Mesenteric fat pad (tissue), 1 donor: ENCODE data around the gene TMEM273. TPM values are rescaled to one million over a fixed set of nuclear protein-coding genes. Genes with fewer than 3 reads are reported as not detected.
"Not testable (repeated sequence)": the region's sequence is repeated elsewhere in the genome, so short reads cannot be mapped to it uniquely, and the experiment has no call there.

Experiments
- DNase-seq: peaks from one replicate; pipeline ENCODE4 v3.0.0-alpha.2; 2020; ENCODE audit warnings: low spot score
- total RNA-seq: library from RNA; stranded (reverse); fragmentation: NEBNext Ultra II Directional; extraction: Animal tissue kit (Norgen Biotek cat#: 25700); gene quantifications from one replicate; pipeline ENCODE4 v1.2.1, GENCODE V29; 2021
- donor health status: DM: yes; HTN: yes; CAD: no.

The TMEM273 gene
- total RNA-seq, 1 donor from 2014 or later = 17.9 TPM

DNA sequence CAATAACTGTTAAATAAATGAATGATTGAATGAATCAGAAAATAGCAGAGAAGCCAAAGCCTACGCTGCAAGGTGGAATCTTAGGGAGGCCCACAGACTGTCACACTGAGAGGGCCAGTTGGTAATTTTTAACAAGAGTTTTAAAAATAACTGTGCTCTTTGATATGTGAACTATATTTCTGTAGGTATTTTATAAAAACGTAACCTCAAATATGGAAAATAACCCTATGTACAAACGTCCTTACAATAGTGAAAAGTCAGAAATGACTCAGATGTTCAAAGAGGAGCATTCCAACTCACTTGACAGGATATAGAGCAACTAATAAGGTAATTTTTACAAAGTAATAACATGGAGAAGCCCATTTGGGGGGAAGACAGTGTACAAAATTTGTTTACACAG lies 18.9 kb upstream of the TMEM273 start:
- no peak for DNase-seq

DNA sequence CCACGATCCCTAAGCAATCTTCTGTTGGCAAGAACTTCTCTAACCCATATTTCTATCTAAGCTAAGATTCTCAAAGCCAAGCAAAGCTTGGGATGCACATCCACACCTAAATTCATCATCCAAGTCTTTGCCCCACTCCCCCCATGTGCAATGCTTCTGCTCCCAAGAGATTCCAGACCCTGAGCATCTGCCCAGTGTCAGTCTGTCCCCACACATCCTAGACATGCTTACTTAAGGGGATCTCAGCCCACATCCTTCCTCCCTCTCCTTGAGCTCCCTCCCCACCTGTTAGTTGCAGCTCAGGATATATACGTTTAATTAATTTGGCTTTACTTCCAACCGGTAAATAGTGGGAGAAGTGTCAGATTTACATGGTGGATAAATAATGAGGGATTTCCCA lies 17.0 kb upstream of the TMEM273 start:
- DNase-seq = no peak

DNA sequence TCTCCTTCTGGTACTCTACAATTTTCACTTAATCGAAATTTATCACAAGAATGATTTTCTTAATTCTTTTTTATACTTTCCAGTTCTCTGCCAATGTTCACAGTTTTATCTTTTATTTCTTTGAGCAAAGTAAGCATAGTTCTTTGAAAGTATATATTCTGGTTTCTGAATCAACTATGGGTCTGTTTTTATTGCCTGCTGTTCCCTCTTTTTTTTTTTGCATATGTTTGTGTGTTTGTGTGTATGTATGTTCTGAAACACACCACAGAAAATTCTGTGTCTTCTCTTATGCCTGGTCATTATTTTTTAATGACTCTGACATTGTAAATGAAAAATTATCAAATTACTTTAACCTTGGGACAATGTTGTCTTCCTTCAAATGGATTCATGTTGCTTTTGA lies 15.9 kb upstream of the TMEM273 start:
- no peak for DNase-seq

DNA sequence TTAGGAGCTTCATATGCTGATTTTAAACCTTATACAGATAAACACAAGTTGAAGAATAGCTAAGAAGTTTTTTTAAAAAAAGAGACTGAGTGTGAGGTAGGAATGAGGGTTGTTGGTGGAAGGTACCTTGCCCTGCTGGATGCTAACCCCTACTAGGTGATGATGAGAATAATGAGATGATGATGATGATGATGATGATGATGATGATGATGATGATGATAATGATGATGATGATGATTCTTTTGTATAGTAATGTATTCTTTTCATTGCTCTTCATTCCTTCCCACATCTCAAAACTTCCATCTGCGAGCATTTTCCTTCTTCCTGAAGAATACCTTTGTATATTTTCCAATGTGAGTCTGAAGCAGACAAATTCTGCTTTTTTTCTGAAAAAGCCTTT lies 14.1 kb upstream of the TMEM273 start:
- DNase-seq = no peak

DNA sequence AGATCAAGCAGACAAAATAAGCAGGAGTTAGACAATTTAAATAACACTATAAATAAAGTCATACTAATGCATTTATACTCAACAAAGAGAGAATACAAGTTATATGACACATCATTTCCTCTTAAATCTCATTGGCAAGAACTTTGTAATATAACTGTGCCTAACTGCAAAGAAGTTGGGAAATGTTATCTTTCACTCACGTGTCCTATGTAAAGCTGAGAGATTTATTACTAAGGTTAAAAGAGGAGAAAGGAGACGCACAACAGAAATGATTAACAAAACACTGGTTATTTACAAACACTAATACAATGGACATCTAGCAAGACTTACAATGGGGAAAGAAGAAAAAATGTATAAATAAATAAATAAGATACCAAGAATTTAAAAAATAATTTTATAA lies 12.7 kb upstream of the TMEM273 start:
- DNase-seq = no peak

DNA sequence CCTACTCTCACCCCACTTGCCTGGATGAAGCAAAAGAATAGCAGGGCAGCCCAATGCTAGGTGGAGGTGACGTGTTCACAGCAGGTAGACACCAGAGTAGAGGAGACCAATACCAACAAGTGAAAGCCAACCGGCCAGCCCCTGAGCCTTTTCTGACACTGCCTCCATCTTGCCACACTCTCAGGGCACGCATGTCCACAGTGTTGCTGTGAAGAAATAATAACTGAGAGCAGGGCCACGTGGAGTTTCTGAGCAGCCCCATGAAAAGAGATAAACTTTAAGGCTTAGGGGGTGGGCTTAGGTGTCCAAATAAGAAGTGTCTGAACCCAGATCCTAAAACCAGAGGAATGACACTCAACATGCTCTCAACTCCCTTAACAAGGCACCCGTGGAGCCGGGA lies 9.0 kb upstream of the TMEM273 start:
- DNase-seq = no peak

DNA sequence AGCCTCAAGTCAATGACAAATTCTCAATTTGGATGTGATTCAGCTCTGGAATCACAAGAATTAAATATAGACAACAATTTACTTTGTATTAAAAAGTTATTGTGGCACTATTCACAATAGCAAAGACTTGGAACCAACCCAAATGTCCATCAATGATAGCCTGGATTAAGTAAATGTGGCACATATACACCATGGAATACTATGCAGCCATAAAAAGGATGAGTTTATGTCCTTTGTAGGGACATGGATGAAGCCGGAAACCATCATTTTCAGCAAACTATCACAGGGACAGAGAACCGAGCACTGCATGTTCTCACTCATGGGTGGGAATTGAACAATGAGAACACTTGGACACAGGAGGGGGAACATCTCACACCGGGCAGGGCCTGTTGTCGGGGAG lies 7.7 kb upstream of the TMEM273 start:
- not testable (repeated sequence) for DNase-seq

DNA sequence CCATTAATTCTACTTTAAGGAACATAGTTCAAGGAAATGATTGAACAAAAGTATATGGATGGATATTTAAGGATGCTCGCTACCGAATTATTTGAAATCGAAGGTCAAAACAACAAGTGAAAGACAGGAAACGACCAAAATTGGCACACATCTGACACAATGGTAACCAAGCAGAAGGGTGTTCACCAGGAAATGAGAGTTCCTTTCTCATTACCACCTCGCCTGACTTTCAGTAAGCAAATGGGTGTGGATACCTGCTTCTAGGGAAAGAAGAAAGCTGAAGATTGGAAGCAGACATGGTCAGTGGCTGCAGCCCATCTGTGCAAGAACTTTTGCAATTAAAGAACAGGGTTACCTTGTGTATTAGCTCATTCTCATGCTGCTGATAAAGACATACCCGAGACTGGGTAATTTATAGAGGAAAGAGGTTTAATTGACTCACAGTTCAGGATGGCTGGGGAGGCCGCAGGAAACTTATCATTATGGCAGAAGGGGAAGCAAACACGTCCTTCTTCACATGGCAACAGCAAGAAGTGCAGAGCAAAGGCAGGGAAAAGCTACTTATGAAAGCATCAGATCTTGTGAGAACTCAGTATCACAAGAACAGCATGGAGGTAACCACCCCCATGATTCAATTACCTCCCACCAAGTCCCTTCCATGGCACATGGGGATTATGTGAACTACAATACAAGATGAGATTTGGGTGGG lies 6.2 kb upstream of the TMEM273 start:
- no peak for DNase-seq

DNA sequence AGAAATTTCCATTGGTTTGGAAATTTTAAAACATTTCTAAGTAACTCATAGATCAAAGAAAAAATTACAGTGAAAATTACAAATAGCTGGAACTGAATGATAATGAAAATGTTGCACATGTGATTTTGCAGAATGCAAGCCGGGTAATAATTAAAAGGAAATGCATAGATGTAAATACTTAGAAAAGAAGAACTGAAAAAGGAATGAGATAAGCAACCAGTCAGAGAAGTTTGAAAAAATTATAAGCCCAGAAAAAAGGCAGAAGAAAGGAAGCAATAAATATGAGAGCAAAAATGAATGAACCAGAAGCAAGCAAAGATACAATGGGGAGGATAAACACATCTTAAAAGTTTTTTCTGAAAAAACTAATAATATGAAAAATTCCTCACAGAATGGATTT lies 3.2 kb upstream of the TMEM273 start:
- no peak for DNase-seq

DNA sequence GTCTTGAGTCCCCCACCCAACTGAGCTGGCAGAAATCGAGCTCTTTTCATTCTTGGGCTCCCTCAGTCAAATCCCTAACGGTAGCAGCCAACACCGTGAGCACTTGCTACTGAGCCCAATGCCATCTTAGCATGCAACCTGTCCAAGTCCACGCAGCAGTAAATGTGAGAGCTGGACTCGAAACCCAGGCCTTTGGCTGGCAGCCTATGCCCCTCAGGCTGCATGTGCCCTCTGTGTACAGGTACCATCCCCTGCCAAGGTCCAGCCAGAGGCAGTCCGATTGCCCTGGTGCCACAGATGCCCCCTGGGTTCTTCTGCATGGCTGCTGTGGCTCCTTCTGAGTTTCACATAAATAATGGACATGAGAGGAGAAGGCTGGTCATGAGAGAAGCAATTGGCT lies 1.2 kb upstream of the TMEM273 start:
- DNase-seq = no peak

DNA sequence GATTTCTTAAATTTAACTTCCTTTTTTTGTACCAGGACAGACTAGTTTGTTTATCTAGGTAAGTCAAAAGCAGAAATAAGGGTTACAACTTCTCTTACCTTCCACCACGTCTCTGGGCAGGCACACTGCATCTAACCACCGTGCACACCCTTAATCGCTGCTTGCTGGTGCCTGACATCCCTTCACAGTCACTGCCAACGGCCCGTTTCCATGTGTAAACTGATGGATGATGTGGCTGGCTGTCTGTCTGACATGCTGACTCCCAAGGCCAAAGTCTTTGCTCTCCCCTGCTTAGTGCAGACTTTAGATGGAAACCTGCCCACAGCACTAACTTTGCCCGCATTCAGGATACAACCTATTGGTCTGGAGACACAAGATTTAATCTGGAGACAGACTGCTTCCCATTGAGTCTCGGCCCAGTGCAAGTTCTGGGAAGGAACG lies 1.1 kb downstream of the TMEM273 start:
- DNase-seq = no peak

DNA sequence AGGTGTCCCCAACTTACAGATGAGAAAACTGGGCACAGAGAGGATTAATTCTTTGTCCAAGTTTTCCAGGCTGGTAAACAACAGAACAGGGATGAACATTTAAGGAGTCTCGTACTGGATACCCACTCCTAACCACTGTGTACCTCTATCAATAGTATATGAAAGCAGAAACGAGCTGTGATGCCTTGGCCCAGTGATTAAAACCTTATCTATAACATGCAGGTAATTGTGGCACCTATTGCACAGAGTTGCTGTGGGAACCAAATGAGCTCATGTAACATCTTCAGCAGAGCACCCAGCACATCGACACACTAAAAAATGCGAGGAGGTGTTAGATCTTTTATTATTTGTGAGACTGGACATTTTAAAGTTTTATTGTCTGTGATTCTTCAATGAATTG lies 1.6 kb downstream of the TMEM273 start:
- DNase-seq = no peak

DNA sequence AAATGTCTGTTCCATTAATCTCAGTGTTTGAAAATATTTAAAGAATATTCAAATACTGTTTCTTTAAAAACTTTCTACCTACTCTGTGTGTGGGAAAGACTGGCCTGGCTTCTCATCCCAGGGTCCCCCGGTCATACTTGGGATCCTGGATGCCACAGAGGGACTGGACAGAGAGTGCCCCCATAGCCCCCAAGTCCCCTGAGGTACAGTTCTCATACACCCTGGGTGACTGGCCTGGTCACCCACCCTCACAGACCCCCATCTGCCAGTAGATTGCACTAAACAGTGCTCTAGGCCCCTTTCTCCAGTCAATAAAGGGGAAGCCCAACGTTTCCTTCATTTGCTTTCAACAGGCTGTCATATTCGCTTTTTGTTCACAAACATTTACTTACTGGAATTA lies 3.0 kb downstream of the TMEM273 start:
- no peak for DNase-seq

DNA sequence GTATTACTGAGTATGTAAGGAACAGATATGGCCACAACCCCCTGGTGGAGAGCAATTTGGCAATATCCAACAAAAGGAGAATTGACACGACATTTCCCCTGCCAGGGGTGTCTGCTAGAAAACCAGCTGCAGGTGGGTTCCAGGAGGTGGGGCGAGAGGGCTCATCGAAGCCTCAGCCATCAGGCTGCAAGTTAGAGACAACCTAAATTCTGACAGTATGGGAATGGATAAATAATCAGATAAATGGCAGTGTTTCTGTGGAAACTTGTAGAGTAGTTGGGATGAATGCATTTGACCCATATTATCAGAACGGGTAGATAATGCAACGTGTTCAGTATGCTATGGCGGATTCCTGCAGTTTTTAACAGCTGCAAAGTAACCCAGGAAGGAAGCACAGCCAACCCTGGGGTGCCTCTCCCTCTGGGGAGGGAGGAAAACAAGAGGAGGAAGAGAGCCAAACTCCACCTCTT lies 3.5 kb downstream of the TMEM273 start:
- DNase-seq = no peak

DNA sequence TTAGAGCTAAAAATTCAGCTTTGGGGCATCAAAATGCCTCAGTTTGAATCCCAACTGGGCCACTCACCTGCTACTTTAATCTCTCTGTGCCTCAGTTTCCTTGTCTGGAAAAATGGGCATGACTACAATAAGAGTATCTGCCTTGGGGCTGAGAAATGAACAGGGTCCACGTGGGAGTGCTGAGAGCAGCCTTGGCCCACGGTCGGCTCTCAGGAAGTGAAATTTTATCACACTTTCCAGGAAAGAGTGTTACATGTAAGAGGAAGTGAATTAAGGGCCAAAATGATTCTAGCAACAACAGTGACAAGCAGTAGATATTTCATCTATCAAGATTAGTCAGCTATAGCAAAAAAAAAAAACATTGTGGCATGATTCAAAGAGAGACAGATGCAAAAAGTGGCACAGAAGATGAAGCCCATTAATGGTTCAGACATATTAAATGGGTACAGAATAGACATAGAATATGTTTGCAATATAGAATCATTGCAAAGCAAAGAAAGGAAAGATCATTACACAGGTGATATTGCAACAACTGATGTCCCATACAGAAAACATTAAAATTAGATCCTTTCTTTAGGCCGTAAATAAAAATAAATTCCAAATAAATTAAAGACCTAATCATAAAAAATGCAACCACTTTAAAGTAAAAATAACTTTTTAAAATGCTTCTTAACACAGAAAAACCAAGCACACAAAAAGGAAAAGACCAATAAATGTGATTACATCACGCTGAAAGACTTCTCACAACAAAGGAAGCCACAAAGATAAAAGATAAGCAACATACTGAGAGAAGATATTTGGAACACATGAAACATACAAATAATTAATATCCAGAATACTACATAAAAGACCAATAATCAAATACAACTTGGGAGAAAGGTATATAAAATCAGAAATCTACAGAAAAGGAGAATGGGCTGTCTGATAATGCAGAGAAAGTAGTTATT lies 4.3 kb downstream of the TMEM273 start:
- DNase-seq = no peak

DNA sequence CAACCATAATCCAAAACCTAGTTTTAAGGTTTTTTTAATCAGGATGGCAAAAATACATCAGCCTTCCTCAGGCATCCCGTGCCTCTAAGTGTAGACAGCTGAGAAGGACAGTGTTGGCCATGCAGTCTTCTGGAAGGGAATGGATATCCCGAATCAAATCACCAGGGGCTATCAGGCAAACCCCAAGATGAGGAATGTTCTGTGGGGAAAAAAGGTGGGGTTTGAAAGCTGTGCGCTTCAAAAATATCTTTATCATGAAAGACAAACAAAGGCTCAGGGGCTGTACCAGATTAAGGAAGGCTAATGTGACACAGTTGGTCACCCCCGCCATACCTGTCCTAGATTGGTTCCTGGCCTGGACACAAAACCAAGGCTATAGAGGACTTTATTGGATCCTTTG lies 5.4 kb downstream of the TMEM273 start:
- DNase-seq = no peak

DNA sequence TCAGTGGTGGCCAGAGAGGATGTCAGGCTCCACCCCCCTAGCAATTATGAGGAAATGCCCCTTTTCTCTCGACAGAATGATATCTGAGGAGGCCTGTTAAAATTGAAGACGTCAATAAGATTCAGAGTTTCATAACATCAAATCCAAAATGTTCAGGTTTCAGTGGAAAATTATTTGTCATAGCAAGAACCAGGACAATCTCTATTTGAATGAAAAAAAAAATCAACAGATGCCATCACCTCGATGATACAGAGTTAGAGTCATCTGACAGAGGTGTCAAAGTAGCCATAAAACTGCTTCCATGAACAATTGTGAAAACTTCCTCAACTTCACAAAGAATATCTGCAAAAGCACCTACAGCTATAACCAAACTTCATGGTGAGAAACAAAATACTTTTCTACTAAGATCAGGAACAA lies 7.7 kb downstream of the TMEM273 start:
- no peak for DNase-seq

DNA sequence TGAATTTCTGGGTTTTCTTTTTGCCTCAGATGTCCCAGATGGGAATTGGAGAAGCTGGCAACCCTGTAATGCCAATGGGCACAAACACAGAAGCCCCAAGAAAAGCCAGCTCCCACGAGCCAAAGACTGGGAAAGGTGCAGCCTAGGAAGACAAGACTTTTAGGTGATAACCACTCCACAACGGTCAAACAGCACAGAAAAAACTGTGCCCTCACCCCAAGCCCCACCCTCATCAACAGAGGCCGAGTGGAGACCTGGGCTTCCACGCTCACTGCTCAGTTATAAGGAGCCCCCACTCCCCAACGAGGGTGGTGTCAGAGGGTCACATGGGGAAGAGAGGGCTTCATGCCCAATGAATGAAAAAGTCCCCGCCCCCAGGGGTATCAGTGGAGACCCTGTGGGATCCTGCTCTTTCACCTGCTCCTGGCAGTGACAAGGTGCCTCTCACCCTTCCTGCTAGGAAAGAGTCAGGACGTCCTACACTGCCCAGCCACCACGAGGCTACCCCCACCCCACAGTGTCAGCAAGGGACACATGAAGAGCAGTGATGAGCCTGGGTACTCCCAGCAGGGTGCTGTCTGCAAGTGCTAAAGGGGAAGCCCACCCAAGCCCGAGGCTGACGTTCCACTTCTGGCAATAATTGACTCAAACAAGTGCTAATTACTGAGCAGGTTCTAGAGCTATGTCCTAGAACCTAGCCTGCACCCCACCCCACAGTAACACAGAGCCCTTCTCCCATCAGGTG lies 8.3 kb downstream of the TMEM273 start:
- DNase-seq = no peak

DNA sequence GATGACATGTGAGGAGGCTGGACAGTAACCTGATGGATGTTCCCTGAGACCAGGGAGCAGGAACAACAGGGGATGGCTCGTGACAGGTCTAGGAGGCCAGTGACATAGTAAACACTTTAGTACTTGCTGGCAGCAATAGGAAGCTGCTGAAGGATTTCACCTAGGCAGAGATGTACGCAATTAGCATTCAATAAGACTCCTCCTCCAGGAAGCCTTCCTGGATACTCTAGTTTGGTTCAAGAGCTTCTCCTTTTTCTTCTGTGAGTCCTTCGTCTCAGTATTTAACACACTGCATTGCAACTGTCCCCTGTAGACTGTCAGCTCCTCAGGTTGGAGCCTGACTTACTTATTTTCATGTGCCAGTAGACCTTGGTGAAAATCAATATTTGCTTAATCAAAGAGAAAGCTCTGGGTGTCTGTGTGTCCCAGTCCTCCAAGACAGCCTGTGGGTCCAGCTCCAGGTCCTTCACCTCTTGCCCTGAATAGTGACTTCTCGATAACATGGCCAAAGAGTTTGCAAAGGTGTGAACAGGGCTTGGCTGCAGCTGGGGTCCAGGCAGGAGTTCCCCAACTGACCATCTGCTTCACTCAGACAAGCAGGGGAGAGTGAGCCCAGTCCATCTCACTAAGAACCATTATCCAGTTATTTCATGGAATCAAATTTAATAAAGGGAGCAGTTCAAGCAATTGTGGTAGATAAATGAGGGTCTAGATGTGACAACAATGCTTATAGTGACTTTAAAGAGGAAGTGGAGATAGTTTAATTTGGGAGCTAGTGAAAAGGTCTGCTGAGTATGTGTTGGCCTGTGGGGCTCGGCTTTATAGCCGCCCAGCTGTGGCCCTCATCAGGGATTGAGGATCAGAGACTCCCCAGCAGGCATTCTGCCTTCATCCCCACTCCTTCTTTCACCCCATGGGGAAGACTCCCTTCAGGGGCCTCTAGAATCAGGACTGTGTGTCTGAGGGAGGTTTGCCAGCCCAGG lies 9.4 kb downstream of the TMEM273 start:
- DNase-seq = no peak
